Transverse colon (tissue), 4 donors: ENCODE results near the gene ADIPOR2. TPM values are rescaled to one million over a fixed set of nuclear protein-coding genes. Genes with fewer than 3 reads are reported as not detected.

Experiments
- DNase-seq: peaks from one replicate; pipeline ENCODE4 v3.0.0-alpha.2; 2019
- H3K27ac ChIP-seq, 4 donors: fragments of 200-600 bp; sonication (generic); 2 replicates each; pipeline ENCODE4 v1.5.1; 2016 to 2018; ENCODE audit warnings: inconsistent platforms in 4 of 4
- H3K27me3 ChIP-seq: fragments of 200-600 bp; sonication (generic); 2 replicates; pipeline ENCODE4 v1.5.1; 2017; ENCODE audit warnings: inconsistent platforms
- H3K36me3 ChIP-seq, 4 donors: fragments of 200-600 bp; sonication (generic); 2 replicates each; pipeline ENCODE4 v1.5.1; 2017 to 2019; ENCODE audit warnings: inconsistent platforms in 4 of 4
- H3K4me1 ChIP-seq, 4 donors: fragments of 200-600 bp; sonication (generic); 2 replicates each; pipeline ENCODE4 v1.5.1; 2017 to 2020; ENCODE audit warnings: inconsistent platforms in 4 of 4
- H3K4me3 ChIP-seq, 4 donors: fragments of 200-600 bp; sonication (generic); 1 replicate in 1 of 4; 2 replicates in 3 of 4; pipeline versions ENCODE4 v1.5.1 to v1.6.1; 2017 to 2019; ENCODE audit warnings: inconsistent platforms in 4 of 4
- H3K9me3 ChIP-seq, 2 donors: fragments of 200-600 bp; sonication (generic); 2 replicates each; pipeline ENCODE4 v1.5.1; 2017 to 2019; ENCODE audit warnings: inconsistent platforms in 2 of 2
- CTCF ChIP-seq, 5 experiments: fragments of 200-600 bp in 3 of 5; fragments of 450-650 bp in 2 of 5; sonication (generic) in 3 of 5; IDR thresholded peaks; 1 replicate in 2 of 5; 2 replicates in 3 of 5; pipeline ENCODE4 v1.5.1; 2016 to 2017; ENCODE audit warnings: antibody characterized with exemption in 5 of 5, inconsistent platforms in 3 of 5, mild to moderate bottlenecking in 2 of 5, moderate library complexity in 1 of 5
- EP300 ChIP-seq: sonication (generic); formaldehyde crosslinking; IDR thresholded peaks from one replicate; pipeline ENCODE4 v1.6.1; 2017; ENCODE audit warnings: antibody characterized with exemption, low read depth
- POLR2A ChIP-seq: fragments of 450-650 bp; IDR thresholded peaks from one replicate; pipeline ENCODE4 v1.6.1; 2016; ENCODE audit warnings: antibody characterized with exemption, mild to moderate bottlenecking, moderate library complexity
- POLR2AphosphoS5 ChIP-seq, 3 donors: sonication (generic); formaldehyde crosslinking; IDR thresholded peaks; one replicate each; pipeline ENCODE4 v1.6.1; 2016; ENCODE audit warnings: antibody characterized with exemption in 3 of 3
- WGBS, 2 donors: methylation state at CpG; one replicate each; pipeline ENCODE4 v1.1.5; 2018; ENCODE audit warnings: low coverage in 1 of 2; 5-methylcytosine and 5-hydroxymethylcytosine counted together
- in situ Hi-C, 4 donors: fragments of 200-750 bp; cut with MboI; loops; one replicate each; pipeline versions ENCODE4 v1.15.0 to v1.15.1; 2017; ENCODE audit warnings: low sequenced_read_pairs in 3 of 4, low pct_ligation_motif_present in 1 of 4, low pct_unique_long_range_greater_than_20kb in 1 of 4
- intact Hi-C: fragments of 100-400 bp; cut with DNase I; formaldehyde crosslinking; loops from one replicate; pipeline ENCODE4 v1.15.1; 2023; ENCODE audit warnings: low total_unique reads
- total RNA-seq, 4 donors: library from RNA; depleted of rRNA; stranded (reverse); fragments of >200 nt; gene quantifications; one replicate each; pipeline ENCODE4 v1.1.0, GENCODE V29; 2016

Gene ADIPOR2
- total RNA-seq, 4 donors from 2014 or later: 27.9 to 74.2 (median 52.1) TPM

GRCh38 chr12:1804545-1805332 lies 113.9 kb downstream of the ADIPOR2 start:
- peak; percentile 90 for DNase-seq
- Histone ChIP-seq H3K4me3 (no peak overlapping the region), H3K36me3 (no peaks in the 10 kb centered on the region), H3K27me3 (no peaks in the 10 kb centered on the region), H3K4me1 (peaks cover 0 to 4% (median 0%) of the 10 kb centered on the region in 4 donors), H3K27ac (peak overlapping the region in 1 of 4 donors; percentile 21), H3K9me3 (no peaks in the 10 kb centered on the region)
- TF ChIP-seq CTCF (IDR thresholded peaks at IDR 0.05): no peak
- TF ChIP-seq EP300: no peak
- no peak for TF ChIP-seq POLR2AphosphoS5 (IDR thresholded peaks at IDR 0.05)
- no peak for TF ChIP-seq POLR2A
- in situ Hi-C loops (loop anchor here (5.0 to 25.0 kb wide), 3 partner anchors 130 to 233 kb away; no protein-coding TSS in a partner anchor), intact Hi-C loops (loop anchor here (5.0 kb wide), 1 partner anchor 113 kb away; the partner anchor contains the start of gene CACNA2D4)
- WGBS, 2 donors: 54 to 58% methylated on average over 8 to 25 of the region's 25 CpGs

- TF ChIP-seq CTCF (IDR thresholded peaks at IDR 0.05): no peak
- no peak for TF ChIP-seq EP300
- TF ChIP-seq POLR2AphosphoS5 (IDR thresholded peaks at IDR 0.05): no peak
- TF ChIP-seq POLR2A: no peak
- H3K36me3 ChIP-seq: no peaks in the 10 kb centered on the region
- H3K4me3 ChIP-seq: no peak overlapping the region
- WGBS, 2 donors: 96 to 98% methylated on average over 9 to 16 of the region's 16 CpGs
- H3K4me1 ChIP-seq: peaks cover 0 to 4% (median 0%) of the 10 kb centered on the region in 4 donors
- no peak for DNase-seq
- in situ Hi-C loops: loop anchor here (5.0 to 25.0 kb wide), 3 partner anchors 129 to 232 kb away; no protein-coding TSS in a partner anchor
- intact Hi-C loops: loop anchor here (5.0 kb wide), 1 partner anchor 112 kb away; the partner anchor contains the start of gene CACNA2D4
- H3K27me3 ChIP-seq: no peaks in the 10 kb centered on the region
- no peaks in the 10 kb centered on the region for H3K9me3 ChIP-seq
- H3K27ac ChIP-seq: no peak overlapping the region
Measured at GRCh38 chr12:1805441-1806081, 114.7 kb downstream of the ADIPOR2 start.

- H3K27ac ChIP-seq: no peak overlapping the region
- intact Hi-C loops (loop anchor here (5.0 kb wide), 1 partner anchor 111 kb away; the partner anchor contains the start of gene CACNA2D4), in situ Hi-C loops (loop anchor here (5.0 to 25.0 kb wide), 3 partner anchors 128 to 231 kb away; no protein-coding TSS in a partner anchor)
Measured at GRCh38 chr12:1806301-1807086, 115.6 kb downstream of the ADIPOR2 start.

More at GRCh38 chr12:1806301-1807086, 115.6 kb downstream of the ADIPOR2 start:
- Histone ChIP-seq H3K9me3 (no peaks in the 10 kb centered on the region), H3K4me3 (no peak overlapping the region), H3K36me3 (no peaks in the 10 kb centered on the region), H3K4me1 (peaks cover 0 to 4% (median 0%) of the 10 kb centered on the region in 4 donors), H3K27me3 (no peaks in the 10 kb centered on the region)
- WGBS, 2 donors: 72% methylated on average over 7 of the region's 7 CpGs; no CpG with 5 or more reads in 1 of the 2 donors
- TF ChIP-seq CTCF (IDR thresholded peaks at IDR 0.05) (no peak), POLR2A (no peak), POLR2AphosphoS5 (IDR thresholded peaks at IDR 0.05) (no peak), EP300 (no peak)
- DNase-seq: no peak
